ENCODE data around the gene SNCAIP.

SNCAIP gene

DNA sequence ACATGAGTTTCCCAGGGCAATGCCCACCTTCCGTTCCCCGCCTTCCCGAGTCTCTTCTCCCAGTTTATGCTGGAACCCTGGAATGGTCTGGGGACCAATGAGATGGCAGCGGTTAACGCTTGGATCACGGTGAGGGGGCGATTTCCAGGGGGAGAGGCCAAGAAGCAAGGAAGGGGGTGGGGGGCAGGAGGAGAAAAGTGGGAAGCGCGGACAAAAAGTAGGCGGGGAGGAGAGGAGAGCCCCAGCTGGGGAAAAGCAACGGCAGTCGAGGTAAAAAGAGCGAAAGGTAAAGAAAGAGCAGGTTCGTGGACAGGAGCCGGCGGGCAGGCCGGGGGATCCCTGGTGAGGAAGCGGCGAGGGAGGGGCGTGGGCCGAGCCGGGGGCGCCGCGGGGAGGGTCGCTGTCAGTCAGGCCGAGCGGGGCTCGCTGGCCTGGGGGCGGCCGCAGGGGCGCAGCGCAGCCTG is 508 bp upstream of the SNCAIP start:
- no peaks in the 10 kb centered on the region for H3K79me2 ChIP-seq (ENCODE audit: insufficient read depth, low read length)
- H3K27ac ChIP-seq (ENCODE audit: low read depth, low read length), result no peak overlapping the region
- no peak overlapping the region for H2AFZ ChIP-seq (ENCODE audit: low read depth, low read length, severe bottlenecking)

DNA sequence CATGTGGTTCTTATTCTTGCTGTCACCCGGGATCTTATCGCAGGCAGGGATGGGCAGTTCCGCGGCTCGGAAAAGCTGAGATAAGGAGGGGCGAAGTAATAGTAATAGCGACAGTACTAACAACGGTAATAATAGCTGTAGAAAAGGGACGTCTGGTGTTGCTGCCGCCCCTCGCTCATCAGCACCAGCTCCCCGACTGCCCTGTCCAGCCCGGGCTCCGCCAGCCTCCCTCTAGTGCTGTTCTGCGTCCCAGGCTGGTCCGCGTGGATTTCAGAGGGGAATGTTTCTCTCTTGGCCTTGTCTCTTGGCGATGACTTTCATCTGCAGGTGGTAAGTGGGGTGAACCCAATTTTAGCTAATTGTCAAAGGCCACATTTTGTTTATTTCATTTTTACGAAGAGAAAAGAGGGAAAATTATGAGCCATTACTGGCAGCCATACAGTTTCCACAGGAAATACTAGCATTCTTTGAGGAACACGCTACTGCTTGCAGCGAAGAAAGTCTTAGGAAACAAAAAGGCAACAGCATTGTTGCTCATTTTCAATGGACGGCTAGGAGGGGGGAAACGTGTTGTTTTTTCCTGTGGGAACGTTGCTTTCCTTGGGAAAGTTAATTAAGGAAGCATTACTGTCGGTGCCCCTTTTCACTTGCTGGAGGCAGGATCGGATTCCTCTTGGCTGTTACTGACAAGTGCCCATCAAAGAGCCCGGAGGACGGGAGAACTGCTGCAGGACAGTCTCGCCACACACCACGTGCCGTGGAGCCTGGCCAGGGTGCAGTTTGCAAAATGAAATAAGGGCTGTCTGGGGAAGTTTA is 762 bp downstream of the SNCAIP start:
- no peaks in the 10 kb centered on the region for H3F3A ChIP-seq (ENCODE audit: insufficient read depth)
- no peaks in the 10 kb centered on the region for H3K9me2 ChIP-seq (replicated peaks; ENCODE audit: insufficient read depth, low read length)
- no peak overlapping the region for H3K4me3 ChIP-seq (ENCODE audit: insufficient read depth, low read length, poor library complexity, severe bottlenecking)
- H3K79me2 ChIP-seq (ENCODE audit: insufficient read depth, low read length), result no peaks in the 10 kb centered on the region
- no peak overlapping the region for H3K27ac ChIP-seq (ENCODE audit: low read depth, low read length)
- no peak overlapping the region for H2AFZ ChIP-seq (ENCODE audit: low read depth, low read length, severe bottlenecking)
- no peaks in the 10 kb centered on the region for H3K36me3 ChIP-seq (ENCODE audit: low read length)
- no peak for TF ChIP-seq EZH2phosphoT487 (conservative IDR thresholded peaks at IDR 0.05; ENCODE audit: low read length)
- TF ChIP-seq, protein P1, sequence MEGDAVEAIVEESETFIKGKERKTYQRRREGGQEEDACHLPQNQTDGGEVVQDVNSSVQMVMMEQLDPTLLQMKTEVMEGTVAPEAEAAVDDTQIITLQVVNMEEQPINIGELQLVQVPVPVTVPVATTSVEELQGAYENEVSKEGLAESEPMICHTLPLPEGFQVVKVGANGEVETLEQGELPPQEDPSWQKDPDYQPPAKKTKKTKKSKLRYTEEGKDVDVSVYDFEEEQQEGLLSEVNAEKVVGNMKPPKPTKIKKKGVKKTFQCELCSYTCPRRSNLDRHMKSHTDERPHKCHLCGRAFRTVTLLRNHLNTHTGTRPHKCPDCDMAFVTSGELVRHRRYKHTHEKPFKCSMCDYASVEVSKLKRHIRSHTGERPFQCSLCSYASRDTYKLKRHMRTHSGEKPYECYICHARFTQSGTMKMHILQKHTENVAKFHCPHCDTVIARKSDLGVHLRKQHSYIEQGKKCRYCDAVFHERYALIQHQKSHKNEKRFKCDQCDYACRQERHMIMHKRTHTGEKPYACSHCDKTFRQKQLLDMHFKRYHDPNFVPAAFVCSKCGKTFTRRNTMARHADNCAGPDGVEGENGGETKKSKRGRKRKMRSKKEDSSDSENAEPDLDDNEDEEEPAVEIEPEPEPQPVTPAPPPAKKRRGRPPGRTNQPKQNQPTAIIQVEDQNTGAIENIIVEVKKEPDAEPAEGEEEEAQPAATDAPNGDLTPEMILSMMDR (IDR thresholded peaks at IDR 0.05; ENCODE audit: insufficient read depth, low read length, poor library complexity, severe bottlenecking), result no peak
- H3K4me2 ChIP-seq (ENCODE audit: low read depth, low read length, poor library complexity, severe bottlenecking), result no peak overlapping the region
- H3K9me3 ChIP-seq (ENCODE audit: insufficient read depth, low read length), result no peaks in the 10 kb centered on the region
- H3K9ac ChIP-seq (ENCODE audit: low read length), result no peak overlapping the region
- H4K20me1 ChIP-seq (ENCODE audit: low read depth, low read length), result no peaks in the 10 kb centered on the region
- no peaks in the 10 kb centered on the region for H3K27me3 ChIP-seq (ENCODE audit: low read length)

More for the DNA sequence above, 508 bp upstream of the SNCAIP start:
- TF ChIP-seq EZH2phosphoT487 (conservative IDR thresholded peaks at IDR 0.05; ENCODE audit: low read length), result no peak
- TF ChIP-seq, protein P1 (IDR thresholded peaks at IDR 0.05; ENCODE audit: insufficient read depth, low read length, poor library complexity, severe bottlenecking), result no peak
- Histone ChIP-seq H3K36me3 (ENCODE audit: low read length) (no peaks in the 10 kb centered on the region), H3F3A (ENCODE audit: insufficient read depth) (no peaks in the 10 kb centered on the region), H3K4me3 (ENCODE audit: insufficient read depth, low read length, poor library complexity, severe bottlenecking) (no peak overlapping the region), H3K4me2 (ENCODE audit: low read depth, low read length, poor library complexity, severe bottlenecking) (no peak overlapping the region), H4K20me1 (ENCODE audit: low read depth, low read length) (no peaks in the 10 kb centered on the region), H3K9ac (ENCODE audit: low read length) (no peak overlapping the region), H3K9me3 (ENCODE audit: insufficient read depth, low read length) (no peaks in the 10 kb centered on the region), H3K9me2 (replicated peaks; ENCODE audit: insufficient read depth, low read length) (no peaks in the 10 kb centered on the region), H3K27me3 (ENCODE audit: low read length) (no peaks in the 10 kb centered on the region)

DNA sequence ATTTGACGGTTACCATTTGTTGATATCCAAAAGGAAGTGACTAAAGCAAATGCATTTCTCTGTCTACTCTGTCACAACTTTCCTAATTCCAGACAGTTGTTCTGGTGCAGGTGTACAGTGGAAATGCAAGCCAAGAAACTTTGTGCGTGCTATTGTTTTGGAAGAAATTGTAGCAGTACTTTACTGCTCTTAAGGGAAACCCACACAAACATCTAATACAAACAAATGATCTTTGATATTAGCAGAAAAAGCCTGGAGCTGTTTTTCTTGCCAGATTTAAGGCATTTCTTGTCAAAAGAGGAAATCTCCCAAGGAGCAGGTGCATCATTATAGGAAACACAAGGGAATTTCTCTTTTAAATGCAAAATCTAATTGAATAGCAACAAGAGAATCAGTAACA is 2.0 kb downstream of the SNCAIP start:
- H2AFZ ChIP-seq (ENCODE audit: low read depth, low read length, severe bottlenecking), result no peak overlapping the region
- H3F3A ChIP-seq (ENCODE audit: insufficient read depth), result no peaks in the 10 kb centered on the region
- no peaks in the 10 kb centered on the region for H3K9me3 ChIP-seq (ENCODE audit: insufficient read depth, low read length)
- TF ChIP-seq, protein P1 (IDR thresholded peaks at IDR 0.05; ENCODE audit: insufficient read depth, low read length, poor library complexity, severe bottlenecking), result no peak
- no peak for TF ChIP-seq EZH2phosphoT487 (conservative IDR thresholded peaks at IDR 0.05; ENCODE audit: low read length)
- H3K79me2 ChIP-seq (ENCODE audit: insufficient read depth, low read length), result no peaks in the 10 kb centered on the region
- no peak overlapping the region for H3K9ac ChIP-seq (ENCODE audit: low read length)
- no peak overlapping the region for H3K4me3 ChIP-seq (ENCODE audit: insufficient read depth, low read length, poor library complexity, severe bottlenecking)
- no peak overlapping the region for H3K27ac ChIP-seq (ENCODE audit: low read depth, low read length)
- no peak overlapping the region for H3K4me2 ChIP-seq (ENCODE audit: low read depth, low read length, poor library complexity, severe bottlenecking)
- no peaks in the 10 kb centered on the region for H4K20me1 ChIP-seq (ENCODE audit: low read depth, low read length)
- no peaks in the 10 kb centered on the region for H3K9me2 ChIP-seq (replicated peaks; ENCODE audit: insufficient read depth, low read length)
- no peaks in the 10 kb centered on the region for H3K27me3 ChIP-seq (ENCODE audit: low read length)
- no peaks in the 10 kb centered on the region for H3K36me3 ChIP-seq (ENCODE audit: low read length)
